Measurements from ENCODE around the gene CFAP58. TPM values are rescaled to one million over a fixed set of nuclear protein-coding genes. Genes with fewer than 3 reads are reported as not detected.

Gene CFAP58
- total RNA-seq, 1 experiment from 2014 or later: 0.26 TPM

- Histone ChIP-seq H3K4me2 (ENCODE audit: low read depth, low read length, poor library complexity, severe bottlenecking) (peak overlapping the region; percentile 63), H3K79me2 (ENCODE audit: low read length) (no peaks in the 10 kb centered on the region), H3K27ac (ENCODE audit: low read length) (no peak overlapping the region), H2AFZ (ENCODE audit: low read length) (peak overlapping the region; percentile 61; the same call in 1 of the 2 replicates), H3K4me3 (ENCODE audit: low read length) (peak overlapping the region; percentile 44), H3K9ac (ENCODE audit: low read length) (peak overlapping the region; percentile 43), H3K4me1 (ENCODE audit: low read length) (peaks cover 42% of the 10 kb centered on the region), H3K36me3 (ENCODE audit: insufficient read depth, low read length) (no peaks in the 10 kb centered on the region), H4K20me1 (ENCODE audit: insufficient read depth, low read depth, low read length) (no peaks in the 10 kb centered on the region), H3K9me2 (replicated peaks; ENCODE audit: insufficient read depth, low read length) (no peaks in the 10 kb centered on the region), H3K9me3 (ENCODE audit: low read length) (no peaks in the 10 kb centered on the region), H3K27me3 (ENCODE audit: low read length) (no peaks in the 10 kb centered on the region)
- no peak for DNase-seq
Observed at GRCh38 chr10:104351919-104352318, 1.7 kb upstream of the CFAP58 start.

- Histone ChIP-seq H3K4me3 (ENCODE audit: low read length) (no peak overlapping the region), H3K36me3 (ENCODE audit: insufficient read depth, low read length) (no peaks in the 10 kb centered on the region)
Observed at GRCh38 chr10:104359811-104360210, 6.2 kb downstream of the CFAP58 start.

GRCh38 chr10:104367904-104368303, 14.3 kb downstream of the CFAP58 start:
- Histone ChIP-seq H3K4me2 (ENCODE audit: low read depth, low read length, poor library complexity, severe bottlenecking) (no peak overlapping the region), H3K9ac (ENCODE audit: low read length) (no peak overlapping the region), H3K4me3 (ENCODE audit: low read length) (no peak overlapping the region), H2AFZ (ENCODE audit: low read length) (no peak overlapping the region), H3K9me2 (replicated peaks; ENCODE audit: insufficient read depth, low read length) (no peaks in the 10 kb centered on the region), H3K36me3 (ENCODE audit: insufficient read depth, low read length) (no peaks in the 10 kb centered on the region), H3K4me1 (ENCODE audit: low read length) (no peaks in the 10 kb centered on the region), H3K9me3 (ENCODE audit: low read length) (no peaks in the 10 kb centered on the region), H4K20me1 (ENCODE audit: insufficient read depth, low read depth, low read length) (no peaks in the 10 kb centered on the region), H3K79me2 (ENCODE audit: low read length) (no peaks in the 10 kb centered on the region), H3K27ac (ENCODE audit: low read length) (no peak overlapping the region), H3K27me3 (ENCODE audit: low read length) (no peaks in the 10 kb centered on the region)
- DNase-seq: no peak

More at GRCh38 chr10:104359811-104360210, 6.2 kb downstream of the CFAP58 start:
- Histone ChIP-seq H3K4me2 (ENCODE audit: low read depth, low read length, poor library complexity, severe bottlenecking) (no peak overlapping the region), H3K79me2 (ENCODE audit: low read length) (no peaks in the 10 kb centered on the region), H3K27ac (ENCODE audit: low read length) (no peak overlapping the region), H4K20me1 (ENCODE audit: insufficient read depth, low read depth, low read length) (no peaks in the 10 kb centered on the region), H3K9me2 (replicated peaks; ENCODE audit: insufficient read depth, low read length) (no peaks in the 10 kb centered on the region), H2AFZ (ENCODE audit: low read length) (no peak overlapping the region), H3K9ac (ENCODE audit: low read length) (no peak overlapping the region), H3K4me1 (ENCODE audit: low read length) (no peaks in the 10 kb centered on the region), H3K9me3 (ENCODE audit: low read length) (no peaks in the 10 kb centered on the region), H3K27me3 (ENCODE audit: low read length) (no peaks in the 10 kb centered on the region)
- no peak for DNase-seq

GRCh38 chr10:104368381-104368780, 14.7 kb downstream of the CFAP58 start:
- H2AFZ ChIP-seq (ENCODE audit: low read length): no peak overlapping the region
- no peaks in the 10 kb centered on the region for H3K9me2 ChIP-seq (replicated peaks; ENCODE audit: insufficient read depth, low read length)
- no peaks in the 10 kb centered on the region for H3K9me3 ChIP-seq (ENCODE audit: low read length)
- H3K79me2 ChIP-seq (ENCODE audit: low read length): no peaks in the 10 kb centered on the region
- no peak overlapping the region for H3K27ac ChIP-seq (ENCODE audit: low read length)
- H3K4me2 ChIP-seq (ENCODE audit: low read depth, low read length, poor library complexity, severe bottlenecking): no peak overlapping the region
- H3K27me3 ChIP-seq (ENCODE audit: low read length): no peaks in the 10 kb centered on the region
- H3K4me3 ChIP-seq (ENCODE audit: low read length): no peak overlapping the region
- DNase-seq: no peak
- no peak overlapping the region for H3K9ac ChIP-seq (ENCODE audit: low read length)
- H3K36me3 ChIP-seq (ENCODE audit: insufficient read depth, low read length): no peaks in the 10 kb centered on the region
- H4K20me1 ChIP-seq (ENCODE audit: insufficient read depth, low read depth, low read length): no peaks in the 10 kb centered on the region
- H3K4me1 ChIP-seq (ENCODE audit: low read length): no peaks in the 10 kb centered on the region

GRCh38 chr10:104371753-104372152, 18.1 kb downstream of the CFAP58 start:
- H3K9ac ChIP-seq (ENCODE audit: low read length): no peak overlapping the region
- H3K4me1 ChIP-seq (ENCODE audit: low read length): no peaks in the 10 kb centered on the region
- H3K9me3 ChIP-seq (ENCODE audit: low read length): no peaks in the 10 kb centered on the region
- H3K9me2 ChIP-seq (replicated peaks; ENCODE audit: insufficient read depth, low read length): no peaks in the 10 kb centered on the region
- no peak overlapping the region for H3K27ac ChIP-seq (ENCODE audit: low read length)
- no peak overlapping the region for H3K4me3 ChIP-seq (ENCODE audit: low read length)
- H3K79me2 ChIP-seq (ENCODE audit: low read length): no peaks in the 10 kb centered on the region
- DNase-seq: no peak
- no peaks in the 10 kb centered on the region for H4K20me1 ChIP-seq (ENCODE audit: insufficient read depth, low read depth, low read length)
- no peak overlapping the region for H2AFZ ChIP-seq (ENCODE audit: low read length)
- H3K4me2 ChIP-seq (ENCODE audit: low read depth, low read length, poor library complexity, severe bottlenecking): no peak overlapping the region
- no peaks in the 10 kb centered on the region for H3K36me3 ChIP-seq (ENCODE audit: insufficient read depth, low read length)
- no peaks in the 10 kb centered on the region for H3K27me3 ChIP-seq (ENCODE audit: low read length)

- Histone ChIP-seq H3K4me3 (ENCODE audit: low read length) (no peak overlapping the region), H2AFZ (ENCODE audit: low read length) (no peak overlapping the region), H4K20me1 (ENCODE audit: insufficient read depth, low read depth, low read length) (no peaks in the 10 kb centered on the region), H3K4me1 (ENCODE audit: low read length) (no peaks in the 10 kb centered on the region), H3K9ac (ENCODE audit: low read length) (no peak overlapping the region), H3K27me3 (ENCODE audit: low read length) (no peaks in the 10 kb centered on the region), H3K27ac (ENCODE audit: low read length) (no peak overlapping the region), H3K9me2 (replicated peaks; ENCODE audit: insufficient read depth, low read length) (no peaks in the 10 kb centered on the region), H3K4me2 (ENCODE audit: low read depth, low read length, poor library complexity, severe bottlenecking) (no peak overlapping the region), H3K9me3 (ENCODE audit: low read length) (no peaks in the 10 kb centered on the region), H3K79me2 (ENCODE audit: low read length) (no peaks in the 10 kb centered on the region), H3K36me3 (ENCODE audit: insufficient read depth, low read length) (no peaks in the 10 kb centered on the region)
- DNase-seq: no peak
Observed at GRCh38 chr10:104374591-104374990, 21.0 kb downstream of the CFAP58 start.

GRCh38 chr10:104376784-104377300, 23.2 kb downstream of the CFAP58 start:
- H3K4me2 ChIP-seq (ENCODE audit: low read depth, low read length, poor library complexity, severe bottlenecking): no peak overlapping the region
- H3K4me1 ChIP-seq (ENCODE audit: low read length): no peaks in the 10 kb centered on the region
- H3K9me2 ChIP-seq (replicated peaks; ENCODE audit: insufficient read depth, low read length): no peaks in the 10 kb centered on the region
- H3K27me3 ChIP-seq (ENCODE audit: low read length): no peaks in the 10 kb centered on the region
- H4K20me1 ChIP-seq (ENCODE audit: insufficient read depth, low read depth, low read length): no peaks in the 10 kb centered on the region
- H3K9ac ChIP-seq (ENCODE audit: low read length): no peak overlapping the region
- no peaks in the 10 kb centered on the region for H3K79me2 ChIP-seq (ENCODE audit: low read length)
- H3K27ac ChIP-seq (ENCODE audit: low read length): no peak overlapping the region
- no peak overlapping the region for H2AFZ ChIP-seq (ENCODE audit: low read length)
- no peak overlapping the region for H3K4me3 ChIP-seq (ENCODE audit: low read length)
- no peaks in the 10 kb centered on the region for H3K36me3 ChIP-seq (ENCODE audit: insufficient read depth, low read length)
- no peaks in the 10 kb centered on the region for H3K9me3 ChIP-seq (ENCODE audit: low read length)
- DNase-seq: no peak

- Histone ChIP-seq H3K79me2 (ENCODE audit: low read length) (no peaks in the 10 kb centered on the region), H3K27ac (ENCODE audit: low read length) (no peak overlapping the region), H3K4me3 (ENCODE audit: low read length) (no peak overlapping the region), H2AFZ (ENCODE audit: low read length) (no peak overlapping the region), H3K9ac (ENCODE audit: low read length) (no peak overlapping the region), H4K20me1 (ENCODE audit: insufficient read depth, low read depth, low read length) (no peaks in the 10 kb centered on the region), H3K27me3 (ENCODE audit: low read length) (no peaks in the 10 kb centered on the region), H3K9me3 (ENCODE audit: low read length) (no peaks in the 10 kb centered on the region), H3K4me2 (ENCODE audit: low read depth, low read length, poor library complexity, severe bottlenecking) (no peak overlapping the region), H3K9me2 (replicated peaks; ENCODE audit: insufficient read depth, low read length) (no peaks in the 10 kb centered on the region), H3K36me3 (ENCODE audit: insufficient read depth, low read length) (no peaks in the 10 kb centered on the region), H3K4me1 (ENCODE audit: low read length) (no peaks in the 10 kb centered on the region)
- DNase-seq: no peak
Observed at GRCh38 chr10:104380336-104380735, 26.7 kb downstream of the CFAP58 start.
